ENCODE measurements around the gene CRELD2. TPM values are rescaled to one million over a fixed set of nuclear protein-coding genes. Genes with fewer than 3 reads are reported as not detected.

Gene CRELD2
- total RNA-seq, 3 donors from 2014 or later (not counting 1 experiment from before 2014, with no cell fraction given): 45.1 to 69.8 (median 48.5) TPM

DNA sequence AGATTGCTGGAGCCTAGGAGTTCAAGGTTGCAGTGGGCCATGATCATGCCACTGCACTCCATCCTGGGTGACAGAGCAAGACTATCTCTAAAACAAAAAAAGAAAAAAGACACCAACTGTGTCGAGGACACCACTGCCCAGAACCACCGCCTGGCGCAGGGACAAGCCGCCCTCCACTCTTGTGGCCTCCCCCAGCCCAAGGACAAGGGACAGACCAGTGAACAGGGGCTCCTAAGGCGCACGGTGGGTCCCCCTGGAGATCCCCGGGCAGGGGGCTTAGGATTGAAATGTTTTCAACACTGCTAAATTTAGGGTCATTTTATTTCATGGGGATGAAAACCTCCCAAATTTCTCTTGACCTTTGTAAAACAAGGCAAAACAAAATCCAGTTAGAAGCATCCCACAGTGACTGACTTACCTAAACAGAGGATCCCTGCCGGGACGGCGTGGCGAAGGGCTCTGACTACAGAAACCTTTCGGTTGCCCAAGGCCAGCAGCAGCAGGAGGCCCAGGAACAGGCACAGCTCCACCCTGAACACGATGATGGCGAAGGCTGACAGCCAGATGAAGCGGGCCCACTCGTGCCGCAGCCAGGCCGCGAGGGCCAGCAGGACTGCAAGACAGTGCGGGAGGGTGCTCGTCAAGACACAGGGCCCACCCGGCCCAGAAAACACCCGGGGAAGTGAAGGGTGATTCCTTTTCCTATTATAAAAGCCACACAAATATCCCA is 8.8 kb upstream of the CRELD2 start:
- Histone ChIP-seq H3K27me3 (ENCODE audit: control insufficient read depth, insufficient read depth, low read length) (no peaks in the 10 kb centered on the region), H3K27ac (ENCODE audit: low read length) (no peak overlapping the region), H3K9me3 (ENCODE audit: control insufficient read depth, insufficient read depth, low read length) (no peaks in the 10 kb centered on the region), H3K4me1 (ENCODE audit: control insufficient read depth, insufficient read depth, low read length) (no peaks in the 10 kb centered on the region), H3K4me3 (ENCODE audit: low read length) (no peak overlapping the region), H3K36me3 (ENCODE audit: control insufficient read depth, insufficient read depth, low read length) (peaks cover 44% of the 10 kb centered on the region)
- no peaks in the 10 kb centered on the region for H3K36me3 Mint-ChIP-seq
- H3K27ac Mint-ChIP-seq: no peak overlapping the region
- H3K9me3 Mint-ChIP-seq: no peaks in the 10 kb centered on the region
- H3K4me3 Mint-ChIP-seq: no peak overlapping the region
- DNase-seq (no peak), ATAC-seq (no peak)
- intact Hi-C loops (cut with micrococcal nuclease): loop anchor here (10.0 kb wide), 1 partner anchor 55 kb away; the partner anchor contains the start of gene ZBED4
- peaks cover 11 to 13% of the 10 kb centered on the region in 2 donors for H3K4me1 Mint-ChIP-seq
- WGBS (ENCODE audit: insufficient coverage): 97% methylated on average over 23 of the region's 23 CpGs
- TF ChIP-seq, protein P1, sequence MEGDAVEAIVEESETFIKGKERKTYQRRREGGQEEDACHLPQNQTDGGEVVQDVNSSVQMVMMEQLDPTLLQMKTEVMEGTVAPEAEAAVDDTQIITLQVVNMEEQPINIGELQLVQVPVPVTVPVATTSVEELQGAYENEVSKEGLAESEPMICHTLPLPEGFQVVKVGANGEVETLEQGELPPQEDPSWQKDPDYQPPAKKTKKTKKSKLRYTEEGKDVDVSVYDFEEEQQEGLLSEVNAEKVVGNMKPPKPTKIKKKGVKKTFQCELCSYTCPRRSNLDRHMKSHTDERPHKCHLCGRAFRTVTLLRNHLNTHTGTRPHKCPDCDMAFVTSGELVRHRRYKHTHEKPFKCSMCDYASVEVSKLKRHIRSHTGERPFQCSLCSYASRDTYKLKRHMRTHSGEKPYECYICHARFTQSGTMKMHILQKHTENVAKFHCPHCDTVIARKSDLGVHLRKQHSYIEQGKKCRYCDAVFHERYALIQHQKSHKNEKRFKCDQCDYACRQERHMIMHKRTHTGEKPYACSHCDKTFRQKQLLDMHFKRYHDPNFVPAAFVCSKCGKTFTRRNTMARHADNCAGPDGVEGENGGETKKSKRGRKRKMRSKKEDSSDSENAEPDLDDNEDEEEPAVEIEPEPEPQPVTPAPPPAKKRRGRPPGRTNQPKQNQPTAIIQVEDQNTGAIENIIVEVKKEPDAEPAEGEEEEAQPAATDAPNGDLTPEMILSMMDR (IDR thresholded peaks at IDR 0.05): no peak
- H3K27me3 Mint-ChIP-seq (ENCODE audit: low read depth in 2 of 2): no peaks in the 10 kb centered on the region

DNA sequence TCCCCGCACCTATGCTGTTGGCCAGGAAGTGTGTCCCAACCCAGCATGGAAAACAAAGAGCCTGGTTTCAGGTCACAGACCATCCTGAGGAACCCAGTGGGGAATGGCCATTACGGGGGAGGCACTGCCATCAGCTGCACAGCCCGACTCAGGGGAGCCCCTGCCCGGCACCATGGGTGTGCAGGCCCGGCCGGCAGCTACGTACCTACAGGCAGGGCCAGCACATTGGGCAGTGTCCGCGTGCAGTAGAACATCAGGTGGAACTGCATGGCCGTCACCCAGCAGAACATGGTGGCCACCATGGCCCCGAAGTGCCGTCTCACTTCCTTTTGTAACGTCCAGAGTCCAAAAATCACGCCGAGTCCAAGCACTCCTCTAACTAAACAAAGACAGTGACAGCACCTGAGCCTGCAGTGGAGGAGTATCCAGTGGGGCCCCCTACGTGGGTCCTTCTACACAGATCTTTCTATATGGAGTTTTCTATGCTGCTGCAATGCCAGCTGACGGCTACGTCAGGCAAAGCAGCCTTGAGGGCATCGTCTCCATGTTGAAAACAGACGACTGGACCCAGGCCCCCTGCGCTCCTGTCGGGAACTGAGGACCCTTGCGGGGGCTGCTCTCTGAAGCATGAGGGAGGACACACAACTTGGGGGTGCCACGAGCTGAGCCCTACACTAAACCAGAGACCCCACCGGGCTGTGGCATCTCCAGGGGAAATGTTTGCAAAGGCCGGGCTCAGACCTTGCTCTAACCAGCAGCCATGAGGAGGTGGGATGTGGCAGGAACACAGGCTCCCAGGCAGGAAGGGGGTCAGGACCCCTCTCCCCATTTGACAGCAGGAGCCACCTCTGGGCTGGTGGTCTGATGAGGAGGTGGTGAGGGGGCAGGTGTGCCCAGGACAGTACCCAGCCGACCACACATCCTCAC is 7.9 kb upstream of the CRELD2 start:
- Mint-ChIP-seq H3K27me3 (ENCODE audit: low read depth in 2 of 2) (no peaks in the 10 kb centered on the region), H3K27ac (no peak overlapping the region), H3K36me3 (no peaks in the 10 kb centered on the region), H3K4me1 (peaks cover 10 to 11% of the 10 kb centered on the region in 2 donors), H3K4me3 (no peak overlapping the region), H3K9me3 (no peaks in the 10 kb centered on the region)
- TF ChIP-seq, protein P1 (IDR thresholded peaks at IDR 0.05): no peak
- H3K36me3 ChIP-seq (ENCODE audit: control insufficient read depth, insufficient read depth, low read length): peaks cover 44% of the 10 kb centered on the region
- intact Hi-C loops (cut with micrococcal nuclease): loop anchor here (10.0 kb wide), 1 partner anchor 56 kb away; the partner anchor contains the start of gene ZBED4
- no peak for DNase-seq
- H3K9me3 ChIP-seq (ENCODE audit: control insufficient read depth, insufficient read depth, low read length): no peaks in the 10 kb centered on the region
- H3K4me3 ChIP-seq (ENCODE audit: low read length): no peak overlapping the region
- H3K27me3 ChIP-seq (ENCODE audit: control insufficient read depth, insufficient read depth, low read length): no peaks in the 10 kb centered on the region
- H3K4me1 ChIP-seq (ENCODE audit: control insufficient read depth, insufficient read depth, low read length): no peaks in the 10 kb centered on the region
- 96% methylated on average over 27 of the region's 27 CpGs for WGBS (ENCODE audit: insufficient coverage)
- ATAC-seq: no peak
- H3K27ac ChIP-seq (ENCODE audit: low read length): no peak overlapping the region

DNA sequence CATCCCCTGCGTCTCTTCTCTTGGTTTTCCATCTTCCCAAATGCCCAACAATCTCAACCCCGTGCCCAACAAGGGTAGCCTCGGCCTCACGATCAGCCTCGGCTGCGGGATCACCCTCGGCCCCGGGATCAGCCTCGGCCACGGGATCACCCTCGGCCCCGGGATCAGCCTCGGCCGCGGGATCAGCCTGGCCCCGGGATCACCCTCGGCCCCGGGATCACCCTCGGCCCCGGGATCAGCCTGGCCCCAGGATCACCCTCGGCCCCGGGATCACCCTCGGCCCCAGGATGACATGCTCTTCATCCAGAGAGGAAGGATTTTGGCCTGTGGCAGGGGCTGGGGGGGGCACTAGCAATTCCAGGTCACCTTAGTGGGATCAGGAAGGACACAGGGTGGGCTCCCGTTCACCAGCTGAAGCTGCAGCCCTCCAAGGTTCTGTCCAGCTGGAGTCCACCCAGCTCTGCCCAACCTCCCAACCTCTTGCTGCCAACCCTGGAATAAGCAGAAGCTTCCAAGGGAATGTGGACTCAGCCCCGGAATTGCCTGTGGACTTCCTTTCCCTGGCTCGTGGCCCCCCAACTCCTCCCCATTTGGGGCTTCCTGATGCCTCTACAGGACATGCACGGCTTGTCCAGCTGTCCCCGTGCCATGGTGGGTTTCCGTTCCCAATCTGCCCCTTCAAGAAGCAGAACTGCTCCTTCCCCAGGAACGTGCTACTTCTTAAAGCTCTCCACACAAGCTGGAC is 6.4 kb upstream of the CRELD2 start:
- peaks cover 34% of the 10 kb centered on the region for H3K36me3 ChIP-seq (ENCODE audit: control insufficient read depth, insufficient read depth, low read length)
- no peaks in the 10 kb centered on the region for H3K36me3 Mint-ChIP-seq
- no peak overlapping the region for H3K4me3 ChIP-seq (ENCODE audit: low read length)
- 98% methylated on average over 30 of the region's 30 CpGs for WGBS (ENCODE audit: insufficient coverage)
- H3K9me3 ChIP-seq (ENCODE audit: control insufficient read depth, insufficient read depth, low read length): no peaks in the 10 kb centered on the region
- intact Hi-C loops (cut with micrococcal nuclease): loop anchor here (10.0 kb wide), 1 partner anchor 57 kb away; the partner anchor contains the start of gene ZBED4
- peaks cover 7% of the 10 kb centered on the region for H3K4me1 ChIP-seq (ENCODE audit: control insufficient read depth, insufficient read depth, low read length)
- no peak overlapping the region for H3K27ac Mint-ChIP-seq
- H3K27me3 ChIP-seq (ENCODE audit: control insufficient read depth, insufficient read depth, low read length): no peaks in the 10 kb centered on the region
- H3K9me3 Mint-ChIP-seq: no peaks in the 10 kb centered on the region
- no peak overlapping the region for H3K4me3 Mint-ChIP-seq
- H3K27me3 Mint-ChIP-seq (ENCODE audit: low read depth in 2 of 2): no peaks in the 10 kb centered on the region
- no peak for ATAC-seq
- TF ChIP-seq, protein P1 (IDR thresholded peaks at IDR 0.05): no peak
- no peak overlapping the region for H3K27ac ChIP-seq (ENCODE audit: low read length)
- peaks cover 7 to 8% of the 10 kb centered on the region in 2 donors for H3K4me1 Mint-ChIP-seq
- no peak for DNase-seq

Measured in natural killer cell (primary cell).